ENCODE data around the gene DDX18.

The DDX18 gene

DNA sequence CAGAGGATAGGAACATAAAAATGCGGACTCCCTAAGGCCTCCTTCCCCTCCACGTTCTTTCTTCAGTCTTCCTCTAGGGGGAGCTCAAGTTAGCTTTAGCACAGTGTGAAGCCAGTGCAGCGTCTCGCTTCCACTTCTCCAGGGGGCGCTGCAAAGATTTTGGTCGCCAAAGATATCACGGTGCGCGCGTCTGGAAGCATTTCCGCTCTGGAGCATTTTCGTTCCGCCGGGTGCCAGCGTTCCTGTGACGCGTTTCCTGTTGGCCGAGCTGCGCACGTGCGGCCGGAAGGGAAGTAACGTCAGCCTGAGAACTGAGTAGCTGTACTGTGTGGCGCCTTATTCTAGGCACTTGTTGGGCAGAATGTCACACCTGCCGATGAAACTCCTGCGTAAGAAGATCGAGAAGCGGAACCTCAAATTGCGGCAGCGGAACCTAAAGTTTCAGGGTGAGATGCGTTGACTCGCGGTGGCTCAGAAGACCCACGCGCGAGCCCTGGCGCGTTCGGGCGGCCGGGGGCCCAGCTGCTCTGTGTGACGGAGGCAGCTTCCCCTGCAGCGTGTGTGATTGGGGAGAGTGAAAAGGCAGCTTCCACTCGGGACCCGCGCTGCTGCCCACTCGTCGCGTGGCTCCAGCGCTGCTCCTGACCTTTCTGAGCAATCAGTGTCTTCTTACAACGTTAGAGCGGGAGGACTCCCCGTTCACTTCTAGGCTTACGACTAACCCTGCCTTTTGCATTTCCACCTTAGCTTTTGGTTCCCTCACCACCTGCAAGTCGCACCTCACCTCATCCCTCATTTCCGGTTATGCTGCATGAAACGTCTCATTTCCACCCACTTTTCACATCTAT lies at the start of gene DDX18:
Gene DDX18 (plus strand): TSS at position 275 of the 848 bp plus-strand sequence. CDS start 87 bp downstream, at position 362.
- peak within 1 kb of the TSS; percentile 100 for H3K27ac ChIP-seq (ENCODE audit: low read length)
- H3K4me1 ChIP-seq (ENCODE audit: low read length) = peaks cover 26% of the 10 kb centered on the region
- H3K36me3 ChIP-seq (replicated peaks; ENCODE audit: insufficient read depth, low read length) = peaks cover 16% of the 10 kb centered on the region
- DNase-seq = peak; percentile 99
- peak within 1 kb of the TSS; percentile 44 for H2AFZ ChIP-seq (ENCODE audit: low read length)
- H3K4me2 ChIP-seq (ENCODE audit: low read depth, low read length) = peak within 1 kb of the TSS; percentile 83
- no peaks in the 10 kb centered on the region for H3K9me2 ChIP-seq (replicated peaks; ENCODE audit: insufficient read depth, low read length)
- TF ChIP-seq CTCF (IDR thresholded peaks at IDR 0.05; ENCODE audit: low read length) (peak; percentile 100), EZH2phosphoT487 (IDR thresholded peaks at IDR 0.05; ENCODE audit: low read length) (no peak), EZH2 (optimal IDR thresholded peaks at IDR 0.05; ENCODE audit: low read depth, low read length) (no peak)
- no peaks in the 10 kb centered on the region for H3K9me3 ChIP-seq (replicated peaks; ENCODE audit: insufficient read depth, low read length)
- H4K20me1 ChIP-seq (ENCODE audit: insufficient read depth, low read length) = peaks cover 2% of the 10 kb centered on the region; the same call in 1 of the 2 replicates
- peaks cover 48% of the 10 kb centered on the region for H3K79me2 ChIP-seq (ENCODE audit: low read length)
- H3K27me3 ChIP-seq (replicated peaks; ENCODE audit: insufficient read depth, low read length) = no peaks in the 10 kb centered on the region
- peak within 1 kb of the TSS; percentile 95 for H3K4me3 ChIP-seq (ENCODE audit: low read length)
- peak within 1 kb of the TSS; percentile 99 for H3K9ac ChIP-seq (ENCODE audit: low read length)
- H3F3A ChIP-seq (ENCODE audit: insufficient read depth, low read length) = peaks cover 27% of the 10 kb centered on the region

DNA sequence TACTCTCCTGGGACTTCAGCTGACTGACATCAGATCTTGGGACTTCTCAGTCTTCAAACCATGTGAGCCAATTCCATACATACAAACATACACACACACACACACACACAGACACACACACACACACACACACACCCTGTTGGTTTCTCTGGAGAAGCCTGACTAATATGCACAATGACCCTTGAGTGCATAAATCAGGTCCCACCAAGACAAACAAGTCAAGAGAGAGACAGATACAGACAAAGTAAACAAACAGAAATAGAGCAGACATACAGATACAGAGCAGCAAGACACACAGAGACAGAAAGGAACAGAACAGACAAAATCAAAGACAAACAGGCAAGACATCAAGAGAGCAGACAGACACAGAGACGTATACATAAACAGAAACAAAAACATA lies 43.8 kb upstream of the DDX18 start:
- 0 out of 2 replicates have a peak, but pooled peaks cover 13% of the 10 kb centered on the region for H3K4me1 ChIP-seq (ENCODE audit: low read length)
- H3K9me2 ChIP-seq (replicated peaks; ENCODE audit: insufficient read depth, low read length) = no peaks in the 10 kb centered on the region
- no peaks in the 10 kb centered on the region for H3K9me3 ChIP-seq (replicated peaks; ENCODE audit: insufficient read depth, low read length)
- no peaks in the 10 kb centered on the region for H3K79me2 ChIP-seq (ENCODE audit: low read length)
- H3K27me3 ChIP-seq (replicated peaks; ENCODE audit: insufficient read depth, low read length) = no peaks in the 10 kb centered on the region
- H3K9ac ChIP-seq (ENCODE audit: low read length) = no peak overlapping the region
- TF ChIP-seq EZH2 (optimal IDR thresholded peaks at IDR 0.05; ENCODE audit: low read depth, low read length) (no peak), EZH2phosphoT487 (IDR thresholded peaks at IDR 0.05; ENCODE audit: low read length) (no peak), CTCF (IDR thresholded peaks at IDR 0.05; ENCODE audit: low read length) (no peak)
- H3F3A ChIP-seq (ENCODE audit: insufficient read depth, low read length) = no peaks in the 10 kb centered on the region
- DNase-seq = no peak
- no peak overlapping the region for H3K27ac ChIP-seq (ENCODE audit: low read length)
- no peaks in the 10 kb centered on the region for H4K20me1 ChIP-seq (ENCODE audit: insufficient read depth, low read length)
- no peak overlapping the region for H3K4me2 ChIP-seq (ENCODE audit: low read depth, low read length)
- H3K4me3 ChIP-seq (ENCODE audit: low read length) = no peak overlapping the region
- no peak overlapping the region for H2AFZ ChIP-seq (ENCODE audit: low read length)
- H3K36me3 ChIP-seq (replicated peaks; ENCODE audit: insufficient read depth, low read length) = no peaks in the 10 kb centered on the region

DNA sequence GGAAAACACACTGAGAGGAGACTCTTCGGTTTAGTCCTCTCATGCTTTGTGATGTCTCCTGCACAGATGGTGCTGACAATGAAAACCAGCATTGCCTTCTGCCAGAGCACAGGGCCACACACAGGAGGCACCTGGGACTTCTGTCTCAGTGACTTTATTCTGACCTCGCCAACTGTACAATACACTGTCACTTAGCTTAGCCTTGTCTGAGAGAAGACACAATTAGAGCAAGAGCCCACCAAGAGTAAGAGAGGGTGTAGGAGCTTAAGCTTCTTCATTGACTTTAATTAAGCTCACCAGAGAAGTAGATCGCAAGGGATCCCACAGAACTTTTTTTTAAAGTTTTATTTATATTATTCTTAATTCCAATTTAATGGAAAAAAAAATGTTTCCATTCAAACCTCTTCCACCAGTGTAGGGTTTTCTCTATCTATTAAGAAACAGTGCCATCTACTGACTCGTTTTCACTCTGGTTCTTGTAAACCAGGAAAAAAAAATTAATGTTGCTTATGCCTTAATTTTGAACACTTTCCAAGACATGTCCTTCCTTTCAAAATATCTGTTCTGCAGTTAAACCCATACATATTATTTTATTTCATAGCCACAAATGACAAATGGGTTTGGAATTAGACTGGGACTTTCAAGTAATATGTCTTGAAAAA lies 42.4 kb upstream of the DDX18 start:
- H3K79me2 ChIP-seq (ENCODE audit: low read length) = no peaks in the 10 kb centered on the region
- no peaks in the 10 kb centered on the region for H3K27me3 ChIP-seq (replicated peaks; ENCODE audit: insufficient read depth, low read length)
- H3K9me3 ChIP-seq (replicated peaks; ENCODE audit: insufficient read depth, low read length) = no peaks in the 10 kb centered on the region
- DNase-seq = peak; percentile 57
- H3K9ac ChIP-seq (ENCODE audit: low read length) = no peak overlapping the region
- H3K4me3 ChIP-seq (ENCODE audit: low read length) = no peak overlapping the region
- no peaks in the 10 kb centered on the region for H3K9me2 ChIP-seq (replicated peaks; ENCODE audit: insufficient read depth, low read length)
- H3F3A ChIP-seq (ENCODE audit: insufficient read depth, low read length) = no peaks in the 10 kb centered on the region
- no peaks in the 10 kb centered on the region for H4K20me1 ChIP-seq (ENCODE audit: insufficient read depth, low read length)
- no peak overlapping the region for H3K27ac ChIP-seq (ENCODE audit: low read length)
- H3K4me1 ChIP-seq (ENCODE audit: low read length) = 0 out of 2 replicates have a peak, but pooled peaks cover 13% of the 10 kb centered on the region
- no peak overlapping the region for H3K4me2 ChIP-seq (ENCODE audit: low read depth, low read length)
- H2AFZ ChIP-seq (ENCODE audit: low read length) = no peak overlapping the region
- no peaks in the 10 kb centered on the region for H3K36me3 ChIP-seq (replicated peaks; ENCODE audit: insufficient read depth, low read length)
- TF ChIP-seq EZH2 (optimal IDR thresholded peaks at IDR 0.05; ENCODE audit: low read depth, low read length) (no peak), EZH2phosphoT487 (IDR thresholded peaks at IDR 0.05; ENCODE audit: low read length) (no peak), CTCF (IDR thresholded peaks at IDR 0.05; ENCODE audit: low read length) (peak; percentile 49)
